ENCODE results near the gene MAML2. TPM values are rescaled to one million over a fixed set of nuclear protein-coding genes. Genes with fewer than 3 reads are reported as not detected.

Gene MAML2
- total RNA-seq, 1 experiment from 2014 or later: 28.3 TPM

DNA sequence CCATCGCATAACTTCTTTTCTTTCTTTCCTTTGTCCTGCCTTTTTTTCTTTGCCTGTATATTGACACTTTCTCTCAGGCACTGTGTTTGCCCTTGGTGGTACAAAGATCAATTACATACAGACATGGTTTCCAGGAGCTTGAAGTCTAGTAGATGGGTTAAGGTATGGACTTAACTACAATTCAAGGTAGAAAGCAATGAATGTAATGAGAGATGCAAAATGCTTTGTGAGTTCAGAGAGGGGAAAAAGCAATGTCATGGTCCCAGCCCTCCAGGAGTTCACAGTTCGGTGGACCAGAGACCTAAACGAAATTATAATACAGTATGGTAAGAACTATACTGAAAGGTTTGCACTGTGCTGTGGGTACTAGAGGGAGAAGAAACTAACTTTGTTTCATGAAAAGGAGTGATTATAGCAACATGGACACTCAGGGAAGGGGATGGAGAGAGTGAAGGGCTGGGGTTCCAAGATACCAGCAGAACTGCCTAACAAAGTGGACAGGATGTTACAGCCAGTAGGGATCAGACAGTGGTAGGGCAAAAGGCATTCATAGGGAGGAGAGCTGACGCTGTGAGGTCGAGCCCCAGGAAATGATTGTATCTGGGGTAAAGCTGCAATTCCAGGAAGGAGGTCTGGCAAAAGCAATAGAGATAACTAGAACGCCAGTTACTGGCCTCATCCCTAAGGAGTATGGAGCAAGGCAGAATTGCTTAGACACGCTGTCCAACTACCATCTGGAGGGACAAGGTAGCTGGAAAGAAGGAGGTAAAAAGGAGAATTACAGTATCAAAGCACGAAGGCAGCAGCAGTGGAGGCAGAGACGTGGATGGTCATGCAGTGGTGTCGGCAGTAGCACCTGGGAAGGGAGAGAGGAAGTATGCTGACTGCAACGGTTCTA lies 260.7 kb downstream of the MAML2 start:
- no peak for DNase-seq
- CTCF ChIA-PET: no interaction called here
- no peaks in the 10 kb centered on the region for H3F3A ChIP-seq (ENCODE audit: insufficient read depth, low read depth)

DNA sequence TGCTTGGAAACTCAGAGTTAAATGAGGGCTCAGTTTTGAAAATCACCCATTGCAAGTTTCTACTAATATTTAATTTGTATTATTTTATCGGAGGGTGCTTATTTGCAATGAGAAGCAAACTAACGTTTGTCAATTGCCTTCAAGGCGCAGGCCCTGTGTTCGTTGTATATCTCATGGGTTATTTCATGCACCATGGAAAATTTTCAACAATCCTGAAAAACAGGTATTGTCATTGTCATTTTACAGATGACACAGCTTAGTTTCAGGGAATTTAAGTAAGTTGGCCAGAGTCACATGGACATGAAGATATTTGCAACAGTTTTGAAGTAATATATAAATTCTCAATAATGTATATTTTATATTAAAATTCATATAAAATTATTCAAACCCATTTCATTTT lies 261.4 kb downstream of the MAML2 start:
- ChIA-PET CTCF (no interaction called here), POLR2A (ENCODE audit: unreplicated experiment) (no interaction called here)
- Histone ChIP-seq H3K36me3 (ENCODE audit: low read depth) (0 out of 2 replicates have a peak, but pooled peaks cover 4% of the 10 kb centered on the region), H3K9me2 (ENCODE audit: insufficient read depth) (no peaks in the 10 kb centered on the region), H3K4me1 (replicated peaks; ENCODE audit: insufficient read depth) (peaks cover 4% of the 10 kb centered on the region; the same call in 1 of the 2 replicates), H3K4me2 (no peak overlapping the region), H4K20me1 (ENCODE audit: insufficient read depth) (no peaks in the 10 kb centered on the region), H3K27ac (no peak overlapping the region), H3K79me2 (ENCODE audit: low read depth) (peaks cover 39% of the 10 kb centered on the region; the same call in 1 of the 2 replicates), H2AFZ (no peak overlapping the region), H3F3A (ENCODE audit: insufficient read depth, low read depth) (no peaks in the 10 kb centered on the region), H3K27me3 (ENCODE audit: insufficient read depth, low read depth) (no peaks in the 10 kb centered on the region), H3K9me3 (ENCODE audit: insufficient read depth, low read depth) (no peaks in the 10 kb centered on the region; the same call in 1 of the 2 replicates), H3K4me3 (no peak overlapping the region)
- DNase-seq: no peak
- no TSS peak for BruUV-seq (replicated peaks)
- intact Hi-C loops (cut with micrococcal nuclease; ENCODE audit: unreplicated experiment): no loop called here
- no peak for TF ChIP-seq EZH2 (IDR thresholded peaks at IDR 0.05; ENCODE audit: low read depth)
- TF ChIP-seq, protein P1, sequence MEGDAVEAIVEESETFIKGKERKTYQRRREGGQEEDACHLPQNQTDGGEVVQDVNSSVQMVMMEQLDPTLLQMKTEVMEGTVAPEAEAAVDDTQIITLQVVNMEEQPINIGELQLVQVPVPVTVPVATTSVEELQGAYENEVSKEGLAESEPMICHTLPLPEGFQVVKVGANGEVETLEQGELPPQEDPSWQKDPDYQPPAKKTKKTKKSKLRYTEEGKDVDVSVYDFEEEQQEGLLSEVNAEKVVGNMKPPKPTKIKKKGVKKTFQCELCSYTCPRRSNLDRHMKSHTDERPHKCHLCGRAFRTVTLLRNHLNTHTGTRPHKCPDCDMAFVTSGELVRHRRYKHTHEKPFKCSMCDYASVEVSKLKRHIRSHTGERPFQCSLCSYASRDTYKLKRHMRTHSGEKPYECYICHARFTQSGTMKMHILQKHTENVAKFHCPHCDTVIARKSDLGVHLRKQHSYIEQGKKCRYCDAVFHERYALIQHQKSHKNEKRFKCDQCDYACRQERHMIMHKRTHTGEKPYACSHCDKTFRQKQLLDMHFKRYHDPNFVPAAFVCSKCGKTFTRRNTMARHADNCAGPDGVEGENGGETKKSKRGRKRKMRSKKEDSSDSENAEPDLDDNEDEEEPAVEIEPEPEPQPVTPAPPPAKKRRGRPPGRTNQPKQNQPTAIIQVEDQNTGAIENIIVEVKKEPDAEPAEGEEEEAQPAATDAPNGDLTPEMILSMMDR (conservative IDR thresholded peaks at IDR 0.05): no peak

More for the DNA sequence above, 260.7 kb downstream of the MAML2 start:
- TF ChIP-seq, protein P1 (conservative IDR thresholded peaks at IDR 0.05): no peak
- no peak for TF ChIP-seq EZH2 (IDR thresholded peaks at IDR 0.05; ENCODE audit: low read depth)
- no peaks in the 10 kb centered on the region for H4K20me1 ChIP-seq (ENCODE audit: insufficient read depth)
- POLR2A ChIA-PET (ENCODE audit: unreplicated experiment): no interaction called here
- no TSS peak for BruUV-seq (replicated peaks)
- intact Hi-C loops (cut with micrococcal nuclease; ENCODE audit: unreplicated experiment): no loop called here
- H3K4me2 ChIP-seq: no peak overlapping the region
- H3K4me1 ChIP-seq (replicated peaks; ENCODE audit: insufficient read depth): peaks cover 4% of the 10 kb centered on the region; the same call in 1 of the 2 replicates
- 0 out of 2 replicates have a peak, but pooled peaks cover 4% of the 10 kb centered on the region for H3K36me3 ChIP-seq (ENCODE audit: low read depth)
- H3K9me3 ChIP-seq (ENCODE audit: insufficient read depth, low read depth): no peaks in the 10 kb centered on the region; the same call in 1 of the 2 replicates
- no peaks in the 10 kb centered on the region for H3K9me2 ChIP-seq (ENCODE audit: insufficient read depth)
- H3K79me2 ChIP-seq (ENCODE audit: low read depth): peaks cover 46% of the 10 kb centered on the region; the same call in 1 of the 2 replicates
- H3K27me3 ChIP-seq (ENCODE audit: insufficient read depth, low read depth): no peaks in the 10 kb centered on the region
- H3K4me3 ChIP-seq: no peak overlapping the region
- peak overlapping the region; percentile 18; the same call in 1 of the 2 replicates for H3K27ac ChIP-seq
- no peak overlapping the region for H2AFZ ChIP-seq

DNA sequence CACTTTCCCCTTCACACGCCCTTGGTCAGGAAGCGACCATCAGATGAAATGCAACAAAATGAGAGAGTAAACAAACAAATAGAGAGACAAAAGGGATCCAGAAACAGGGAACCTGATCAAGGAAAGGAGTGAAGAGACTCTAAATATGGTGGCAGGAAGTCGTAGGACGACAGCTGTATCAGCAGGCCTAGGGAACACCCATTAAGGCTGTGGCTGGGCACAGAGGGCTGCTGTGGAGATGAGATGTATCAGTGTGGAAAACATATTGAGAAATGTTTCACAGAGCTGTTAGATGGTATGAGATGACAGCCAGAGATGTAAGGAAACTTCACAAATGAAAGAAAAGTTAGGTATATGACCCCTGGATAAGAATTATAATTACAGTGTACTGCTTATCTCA lies 263.3 kb downstream of the MAML2 start:
- no peaks in the 10 kb centered on the region for H4K20me1 ChIP-seq (ENCODE audit: insufficient read depth)
- DNase-seq: no peak
- intact Hi-C loops (cut with micrococcal nuclease; ENCODE audit: unreplicated experiment): no loop called here
- peaks cover 30% of the 10 kb centered on the region; the same call in 1 of the 2 replicates for H3K79me2 ChIP-seq (ENCODE audit: low read depth)
- peaks cover 4% of the 10 kb centered on the region; the same call in 1 of the 2 replicates for H3K4me1 ChIP-seq (replicated peaks; ENCODE audit: insufficient read depth)
- ChIA-PET CTCF (no interaction called here), POLR2A (ENCODE audit: unreplicated experiment) (no interaction called here)
- no peak overlapping the region for H3K4me2 ChIP-seq
- no peak overlapping the region for H2AFZ ChIP-seq
- peaks cover 9% of the 10 kb centered on the region; the same call in 1 of the 2 replicates for H3F3A ChIP-seq (ENCODE audit: insufficient read depth, low read depth)
- TF ChIP-seq, protein P1 (conservative IDR thresholded peaks at IDR 0.05): no peak
- TF ChIP-seq EZH2 (IDR thresholded peaks at IDR 0.05; ENCODE audit: low read depth): no peak
- H3K27ac ChIP-seq: no peak overlapping the region
- no peaks in the 10 kb centered on the region for H3K9me2 ChIP-seq (ENCODE audit: insufficient read depth)
- H3K4me3 ChIP-seq: no peak overlapping the region
- H3K36me3 ChIP-seq (ENCODE audit: low read depth): no peaks in the 10 kb centered on the region
- BruUV-seq (replicated peaks): no TSS peak
- H3K9me3 ChIP-seq (ENCODE audit: insufficient read depth, low read depth): no peaks in the 10 kb centered on the region; the same call in 1 of the 2 replicates
- H3K27me3 ChIP-seq (ENCODE audit: insufficient read depth, low read depth): no peaks in the 10 kb centered on the region

Measured in PC-9 (cell line).